WTC11 (cell line): ENCODE results near the gene TH. TPM values are rescaled to one million over a fixed set of nuclear protein-coding genes. Genes with fewer than 3 reads are reported as not detected.

Source experiments
- ATAC-seq: fragments of 200-7000 bp; cut with Tn5 transposase; 2 replicates; pipeline ENCODE4 v1.10.0; 2021; ENCODE audit warnings: mild to moderate bottlenecking, moderate library complexity
- CTCF ChIA-PET: fragments of 300-600 bp; sonication (Branson Sonifier 250); formaldehyde crosslinking; loops from one replicate; lab custom pipeline; 2021; ENCODE audit warnings: antibody characterized with exemption; lab: Charles Lee
- POLR2A ChIA-PET: fragments of 350-600 bp; sonication (Branson Sonifier 250); formaldehyde crosslinking; loops from one replicate; lab custom pipeline; 2021; ENCODE audit warnings: antibody characterized with exemption; lab: Charles Lee
- DNase-seq: peaks from one replicate; pipeline ENCODE4 v3.0.0; 2021; ENCODE audit warnings: low spot score
- H3K27ac Mint-ChIP-seq: 2 replicates; pipeline ENCODE4 v1.8.0; 2021; ENCODE audit warnings: mixed read lengths
- H3K27me3 Mint-ChIP-seq: 2 replicates; pipeline ENCODE4 v1.8.0; 2021; ENCODE audit warnings: low read depth, mild to moderate bottlenecking, moderate library complexity, mixed read lengths
- H3K36me3 Mint-ChIP-seq: 2 replicates; pipeline ENCODE4 v1.8.0; 2021; ENCODE audit warnings: mixed read lengths
- H3K4me1 Mint-ChIP-seq: 2 replicates; pipeline ENCODE4 v1.8.0; 2022; ENCODE audit warnings: mixed read lengths
- H3K4me3 Mint-ChIP-seq: 2 replicates; pipeline ENCODE4 v1.8.0; 2021; ENCODE audit warnings: mild to moderate bottlenecking, moderate library complexity, mixed read lengths
- H3K9me3 Mint-ChIP-seq: 2 replicates; pipeline ENCODE4 v1.8.0; 2021; ENCODE audit warnings: mixed read lengths
- CREM ChIP-seq: sonication (generic); formaldehyde crosslinking; IDR thresholded peaks from 2 replicates; pipeline ENCODE4 v1.8.1; 2022; ENCODE audit warnings: mild to moderate bottlenecking, missing genetic modification reagents, moderate library complexity
- ELF4 ChIP-seq: sonication (generic); formaldehyde crosslinking; IDR thresholded peaks from 2 replicates; pipeline ENCODE4 v1.8.1; 2022; ENCODE audit warnings: low read depth, mild to moderate bottlenecking, moderate library complexity, missing genetic modification reagents
- ESRRA ChIP-seq: sonication (generic); formaldehyde crosslinking; IDR thresholded peaks from 2 replicates; pipeline ENCODE4 v1.8.1; 2022; ENCODE audit warnings: mild to moderate bottlenecking, missing genetic modification reagents, borderline replicate concordance
- FOXK1 ChIP-seq: sonication (generic); formaldehyde crosslinking; IDR thresholded peaks from 2 replicates; pipeline ENCODE4 v1.8.0; 2022; ENCODE audit warnings: mild to moderate bottlenecking, moderate library complexity, missing genetic modification reagents
- GRHL2 ChIP-seq: fragments of 250-450 bp; sonication (Bioruptor Pico); IDR thresholded peaks from 2 replicates; pipeline ENCODE4 v1.8.0; 2022; ENCODE audit warnings: mild to moderate bottlenecking, moderate library complexity; ENCODE audit not compliant: insufficient replicate concordance, severe bottlenecking
- JAZF1 ChIP-seq: fragments of 250-450 bp; sonication (Bioruptor Pico); IDR thresholded peaks from 2 replicates; pipeline ENCODE4 v1.9.0; 2021; ENCODE audit warnings: moderate library complexity, mild to moderate bottlenecking, inconsistent platforms
- NFE2L1 ChIP-seq: sonication (generic); formaldehyde crosslinking; IDR thresholded peaks from 2 replicates; pipeline ENCODE4 v1.8.1; 2023; ENCODE audit warnings: missing genetic modification reagents
- NR2C2 ChIP-seq: sonication (generic); formaldehyde crosslinking; IDR thresholded peaks from 2 replicates; pipeline ENCODE4 v1.8.0; 2022; ENCODE audit warnings: mild to moderate bottlenecking, missing genetic modification reagents
- OVOL2 ChIP-seq: fragments of 250-450 bp; sonication (Bioruptor Pico); IDR thresholded peaks from 2 replicates; pipeline ENCODE4 v1.9.0; 2021; ENCODE audit warnings: mild to moderate bottlenecking, borderline replicate concordance
- SMAD3 ChIP-seq: sonication (generic); formaldehyde crosslinking; IDR thresholded peaks from 2 replicates; pipeline ENCODE4 v1.8.0; 2022; ENCODE audit warnings: missing genetic modification reagents, mild to moderate bottlenecking, borderline replicate concordance
- SMAD4 ChIP-seq: sonication (generic); formaldehyde crosslinking; IDR thresholded peaks from 2 replicates; pipeline ENCODE4 v1.8.0; 2022; ENCODE audit warnings: mild to moderate bottlenecking, missing genetic modification reagents
- TEAD1 ChIP-seq: sonication (generic); formaldehyde crosslinking; IDR thresholded peaks from 2 replicates; pipeline ENCODE4 v1.8.0; 2022; ENCODE audit warnings: mild to moderate bottlenecking, missing genetic modification reagents
- ZNF232 ChIP-seq: sonication (generic); formaldehyde crosslinking; IDR thresholded peaks from 2 replicates; pipeline ENCODE4 v1.8.0; 2022; ENCODE audit warnings: mild to moderate bottlenecking, missing genetic modification reagents
- ZNF317 ChIP-seq: sonication (generic); formaldehyde crosslinking; IDR thresholded peaks from 2 replicates; pipeline ENCODE4 v1.8.1; 2023; ENCODE audit warnings: low read depth, mild to moderate bottlenecking, moderate library complexity, missing genetic modification reagents, borderline replicate concordance
- total RNA-seq: library from RNA; stranded (reverse); gene quantifications from 3 replicates; pipeline ENCODE4 v1.2.3, GENCODE V29; 2021
- TF ChIP-seq, protein P1 (sequence below): sonication (generic); formaldehyde crosslinking; IDR thresholded peaks from 2 replicates; pipeline ENCODE4 v1.8.1; 2022; ENCODE audit warnings: missing genetic modification reagents, borderline replicate concordance
- TF ChIP-seq, protein P2 (sequence below): sonication (generic); formaldehyde crosslinking; IDR thresholded peaks from 2 replicates; pipeline ENCODE4 v1.8.1; 2022; ENCODE audit warnings: low read depth, mild to moderate bottlenecking, moderate library complexity, missing genetic modification reagents, borderline replicate concordance
- TF ChIP-seq, protein P3 (sequence below): sonication (generic); formaldehyde crosslinking; IDR thresholded peaks from 2 replicates; pipeline ENCODE4 v1.8.0; 2022; ENCODE audit warnings: mild to moderate bottlenecking, missing genetic modification reagents
- TF ChIP-seq, protein P4 (sequence below): sonication (generic); formaldehyde crosslinking; IDR thresholded peaks from 2 replicates; pipeline ENCODE4 v1.8.1; 2022; ENCODE audit warnings: mild to moderate bottlenecking, missing genetic modification reagents, moderate library complexity, borderline replicate concordance
- TF ChIP-seq, protein P5 (sequence below): sonication (generic); formaldehyde crosslinking; IDR thresholded peaks from 2 replicates; pipeline ENCODE4 v1.8.0; 2023; ENCODE audit warnings: missing genetic modification reagents, mild to moderate bottlenecking, borderline replicate concordance

TH gene
- total RNA-seq, 1 experiment from 2014 or later, result not detected

DNA sequence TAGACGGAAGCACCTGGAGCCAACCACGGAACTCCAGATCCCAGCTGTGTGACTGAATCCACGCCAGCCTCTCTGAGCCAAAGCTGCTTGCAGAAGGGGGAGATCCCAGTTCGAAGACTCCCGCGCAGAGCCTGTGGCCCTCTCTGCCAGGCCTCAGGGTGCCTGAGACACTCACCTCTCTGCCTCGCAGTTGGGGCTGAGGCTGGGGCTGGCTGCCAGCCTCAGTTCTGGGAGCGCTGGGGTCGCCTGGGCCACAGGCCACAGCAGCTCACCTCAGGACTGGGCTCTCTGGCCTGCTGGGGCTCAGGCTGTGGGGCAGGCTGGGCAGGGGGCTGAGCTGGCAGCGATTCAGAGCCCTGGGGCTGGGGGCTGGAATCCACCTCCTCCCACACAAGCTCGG is 24.2 kb downstream of the TH start (continued):
- TF ChIP-seq, protein P1, sequence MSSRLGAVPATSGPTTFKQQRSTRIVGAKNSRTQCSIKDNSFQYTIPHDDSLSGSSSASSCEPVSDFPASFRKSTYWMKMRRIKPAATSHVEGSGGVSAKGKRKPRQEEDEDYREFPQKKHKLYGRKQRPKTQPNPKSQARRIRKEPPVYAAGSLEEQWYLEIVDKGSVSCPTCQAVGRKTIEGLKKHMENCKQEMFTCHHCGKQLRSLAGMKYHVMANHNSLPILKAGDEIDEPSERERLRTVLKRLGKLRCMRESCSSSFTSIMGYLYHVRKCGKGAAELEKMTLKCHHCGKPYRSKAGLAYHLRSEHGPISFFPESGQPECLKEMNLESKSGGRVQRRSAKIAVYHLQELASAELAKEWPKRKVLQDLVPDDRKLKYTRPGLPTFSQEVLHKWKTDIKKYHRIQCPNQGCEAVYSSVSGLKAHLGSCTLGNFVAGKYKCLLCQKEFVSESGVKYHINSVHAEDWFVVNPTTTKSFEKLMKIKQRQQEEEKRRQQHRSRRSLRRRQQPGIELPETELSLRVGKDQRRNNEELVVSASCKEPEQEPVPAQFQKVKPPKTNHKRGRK (CRISPR knock-in tag), result no peak
- no peak for TF ChIP-seq GRHL2
- TF ChIP-seq, protein P2, sequence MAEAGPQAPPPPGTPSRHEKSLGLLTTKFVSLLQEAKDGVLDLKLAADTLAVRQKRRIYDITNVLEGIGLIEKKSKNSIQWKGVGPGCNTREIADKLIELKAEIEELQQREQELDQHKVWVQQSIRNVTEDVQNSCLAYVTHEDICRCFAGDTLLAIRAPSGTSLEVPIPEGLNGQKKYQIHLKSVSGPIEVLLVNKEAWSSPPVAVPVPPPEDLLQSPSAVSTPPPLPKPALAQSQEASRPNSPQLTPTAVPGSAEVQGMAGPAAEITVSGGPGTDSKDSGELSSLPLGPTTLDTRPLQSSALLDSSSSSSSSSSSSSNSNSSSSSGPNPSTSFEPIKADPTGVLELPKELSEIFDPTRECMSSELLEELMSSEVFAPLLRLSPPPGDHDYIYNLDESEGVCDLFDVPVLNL (CRISPR knock-in tag), result no peak
- TF ChIP-seq FOXK1 (CRISPR knock-in tag), result no peak
- no peak for TF ChIP-seq ZNF317

DNA sequence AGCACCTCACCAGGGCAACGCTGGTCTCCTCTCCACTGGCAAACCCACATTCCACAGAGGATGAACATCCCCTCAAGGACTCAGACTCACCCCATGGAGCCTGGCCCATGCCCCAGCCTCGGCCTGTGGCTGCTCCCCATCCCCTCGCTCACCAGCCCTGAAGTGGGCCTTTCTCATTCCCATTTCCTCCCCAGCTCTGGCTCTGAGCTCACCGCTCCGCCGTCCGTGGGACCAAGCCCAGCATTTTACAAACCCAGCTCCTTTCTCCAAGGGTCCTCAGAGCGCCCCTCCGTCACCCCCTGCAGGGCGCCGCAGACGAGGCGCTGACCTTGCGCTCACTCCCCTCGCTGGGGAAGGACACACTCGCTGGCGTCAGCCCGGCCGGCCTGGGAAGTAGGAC is 25.6 kb downstream of the TH start:
- no peak for DNase-seq
- Mint-ChIP-seq H3K27me3 (peaks cover 98% of the 10 kb centered on the region), H3K36me3 (peaks cover 4% of the 10 kb centered on the region), H3K27ac (no peak overlapping the region), H3K9me3 (no peaks in the 10 kb centered on the region), H3K4me3 (peak overlapping the region; percentile 40; the same call in 1 of the 2 replicates), H3K4me1 (peaks cover 19% of the 10 kb centered on the region)
- TF ChIP-seq SMAD3 (CRISPR knock-in tag), result no peak
- TF ChIP-seq SMAD4 (CRISPR knock-in tag), result no peak
- no peak for TF ChIP-seq NFE2L1 (CRISPR knock-in tag)
- TF ChIP-seq, protein P3, sequence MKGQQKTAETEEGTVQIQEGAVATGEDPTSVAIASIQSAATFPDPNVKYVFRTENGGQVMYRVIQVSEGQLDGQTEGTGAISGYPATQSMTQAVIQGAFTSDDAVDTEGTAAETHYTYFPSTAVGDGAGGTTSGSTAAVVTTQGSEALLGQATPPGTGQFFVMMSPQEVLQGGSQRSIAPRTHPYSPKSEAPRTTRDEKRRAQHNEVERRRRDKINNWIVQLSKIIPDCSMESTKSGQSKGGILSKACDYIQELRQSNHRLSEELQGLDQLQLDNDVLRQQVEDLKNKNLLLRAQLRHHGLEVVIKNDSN (CRISPR knock-in tag), result no peak
- TF ChIP-seq ELF4, result no peak
- TF ChIP-seq, protein P2 (CRISPR knock-in tag), result no peak
- TF ChIP-seq ZNF232 (CRISPR knock-in tag), result no peak
- ChIA-PET POLR2A (no interaction called here), CTCF (interaction anchor here (0.6 to 18.6 kb wide), 8 partner anchors 9 to 493 kb away, joined by 3 to 761 read pairs (median 20); no protein-coding TSS in a partner anchor)
- ATAC-seq, result no peak

DNA sequence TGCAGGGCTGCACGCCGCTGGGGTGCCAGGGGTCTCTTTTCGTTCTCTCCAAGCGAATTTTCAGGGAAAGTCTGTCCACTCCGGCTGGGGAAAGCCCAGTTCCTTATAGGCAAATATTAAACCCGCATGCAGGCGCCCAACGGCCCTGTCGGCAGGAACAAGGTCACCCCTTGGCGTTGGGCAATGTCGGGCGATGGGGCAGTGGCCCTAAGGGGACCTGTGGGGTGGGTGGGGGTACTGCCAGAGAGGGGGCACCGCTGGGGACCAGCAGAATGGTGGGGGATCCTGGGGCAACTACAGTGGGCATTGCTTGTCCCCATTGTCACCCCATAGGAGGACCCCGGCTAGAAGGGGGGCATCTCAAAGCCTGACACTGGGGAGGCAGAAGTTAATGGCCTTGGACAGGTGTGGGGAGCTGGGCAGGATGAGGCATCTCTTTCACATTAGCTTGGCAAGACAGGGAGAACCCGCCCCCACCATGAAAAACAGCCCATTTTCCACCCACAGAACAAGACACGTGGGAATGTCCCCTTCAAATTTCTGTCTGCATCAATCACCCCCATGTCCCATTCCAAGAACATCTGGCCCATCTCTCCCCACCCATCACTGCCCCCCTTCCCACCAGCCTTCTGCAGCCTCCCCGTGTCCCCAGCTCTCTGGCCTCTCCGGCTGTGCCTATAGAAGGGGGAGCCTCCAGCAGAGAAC is 26.9 kb downstream of the TH start:
- Mint-ChIP-seq H3K27me3 (peaks cover 97% of the 10 kb centered on the region), H3K4me3 (no peak overlapping the region), H3K4me1 (peaks cover 12% of the 10 kb centered on the region; the same call in 1 of the 2 replicates), H3K27ac (no peak overlapping the region), H3K9me3 (no peaks in the 10 kb centered on the region), H3K36me3 (peaks cover 5% of the 10 kb centered on the region)
- CTCF ChIA-PET, result interaction anchor here (0.8 to 18.6 kb wide), 7 partner anchors 12 to 492 kb away, joined by 3 to 761 read pairs (median 4); no protein-coding TSS in a partner anchor
- no peak for ATAC-seq
- no peak for DNase-seq
- POLR2A ChIA-PET, result no interaction called here
- TF ChIP-seq NR2C2 (CRISPR knock-in tag), result no peak
- TF ChIP-seq ESRRA (CRISPR knock-in tag), result no peak
- TF ChIP-seq ELF4, result no peak
- TF ChIP-seq, protein P4, sequence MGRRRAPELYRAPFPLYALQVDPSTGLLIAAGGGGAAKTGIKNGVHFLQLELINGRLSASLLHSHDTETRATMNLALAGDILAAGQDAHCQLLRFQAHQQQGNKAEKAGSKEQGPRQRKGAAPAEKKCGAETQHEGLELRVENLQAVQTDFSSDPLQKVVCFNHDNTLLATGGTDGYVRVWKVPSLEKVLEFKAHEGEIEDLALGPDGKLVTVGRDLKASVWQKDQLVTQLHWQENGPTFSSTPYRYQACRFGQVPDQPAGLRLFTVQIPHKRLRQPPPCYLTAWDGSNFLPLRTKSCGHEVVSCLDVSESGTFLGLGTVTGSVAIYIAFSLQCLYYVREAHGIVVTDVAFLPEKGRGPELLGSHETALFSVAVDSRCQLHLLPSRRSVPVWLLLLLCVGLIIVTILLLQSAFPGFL, result no peak
- no peak for TF ChIP-seq ZNF317
- TF ChIP-seq ZNF232 (CRISPR knock-in tag), result no peak
- TF ChIP-seq OVOL2 (CRISPR knock-in tag), result no peak
- no peak for TF ChIP-seq CREM (CRISPR knock-in tag)
- TF ChIP-seq TEAD1, result no peak
- TF ChIP-seq JAZF1 (CRISPR knock-in tag), result no peak
- TF ChIP-seq, protein P5, sequence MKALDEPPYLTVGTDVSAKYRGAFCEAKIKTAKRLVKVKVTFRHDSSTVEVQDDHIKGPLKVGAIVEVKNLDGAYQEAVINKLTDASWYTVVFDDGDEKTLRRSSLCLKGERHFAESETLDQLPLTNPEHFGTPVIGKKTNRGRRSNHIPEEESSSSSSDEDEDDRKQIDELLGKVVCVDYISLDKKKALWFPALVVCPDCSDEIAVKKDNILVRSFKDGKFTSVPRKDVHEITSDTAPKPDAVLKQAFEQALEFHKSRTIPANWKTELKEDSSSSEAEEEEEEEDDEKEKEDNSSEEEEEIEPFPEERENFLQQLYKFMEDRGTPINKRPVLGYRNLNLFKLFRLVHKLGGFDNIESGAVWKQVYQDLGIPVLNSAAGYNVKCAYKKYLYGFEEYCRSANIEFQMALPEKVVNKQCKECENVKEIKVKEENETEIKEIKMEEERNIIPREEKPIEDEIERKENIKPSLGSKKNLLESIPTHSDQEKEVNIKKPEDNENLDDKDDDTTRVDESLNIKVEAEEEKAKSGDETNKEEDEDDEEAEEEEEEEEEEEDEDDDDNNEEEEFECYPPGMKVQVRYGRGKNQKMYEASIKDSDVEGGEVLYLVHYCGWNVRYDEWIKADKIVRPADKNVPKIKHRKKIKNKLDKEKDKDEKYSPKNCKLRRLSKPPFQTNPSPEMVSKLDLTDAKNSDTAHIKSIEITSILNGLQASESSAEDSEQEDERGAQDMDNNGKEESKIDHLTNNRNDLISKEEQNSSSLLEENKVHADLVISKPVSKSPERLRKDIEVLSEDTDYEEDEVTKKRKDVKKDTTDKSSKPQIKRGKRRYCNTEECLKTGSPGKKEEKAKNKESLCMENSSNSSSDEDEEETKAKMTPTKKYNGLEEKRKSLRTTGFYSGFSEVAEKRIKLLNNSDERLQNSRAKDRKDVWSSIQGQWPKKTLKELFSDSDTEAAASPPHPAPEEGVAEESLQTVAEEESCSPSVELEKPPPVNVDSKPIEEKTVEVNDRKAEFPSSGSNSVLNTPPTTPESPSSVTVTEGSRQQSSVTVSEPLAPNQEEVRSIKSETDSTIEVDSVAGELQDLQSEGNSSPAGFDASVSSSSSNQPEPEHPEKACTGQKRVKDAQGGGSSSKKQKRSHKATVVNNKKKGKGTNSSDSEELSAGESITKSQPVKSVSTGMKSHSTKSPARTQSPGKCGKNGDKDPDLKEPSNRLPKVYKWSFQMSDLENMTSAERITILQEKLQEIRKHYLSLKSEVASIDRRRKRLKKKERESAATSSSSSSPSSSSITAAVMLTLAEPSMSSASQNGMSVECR (CRISPR knock-in tag), result no peak
